Astrocyte (in vitro differentiated cells and primary cell): ENCODE measurements around the gene FAN1. TPM values are rescaled to one million over a fixed set of nuclear protein-coding genes. Genes with fewer than 3 reads are reported as not detected.

Experiments used
- DNase-seq: peaks from one replicate; pipeline ENCODE4 v3.0.0-alpha.2; 2010; ENCODE audit warnings: low read depth
- FAIRE-seq: peaks from 2 replicates; lab custom pipeline; 2011; peaks lifted over from hg19 to GRCh38; lab: Jason Lieb, UNC
- H2AFZ ChIP-seq: 2 replicates; pipeline ENCODE4 v1.6.0; 2012; ENCODE audit warnings: low read depth, low read length, inconsistent platforms
- H3K27ac ChIP-seq: 2 replicates; pipeline ENCODE4 v1.5.1; 2011; ENCODE audit warnings: low read depth, low read length, inconsistent platforms
- H3K27me3 ChIP-seq: 2 replicates; pipeline ENCODE4 v1.6.0; 2011; ENCODE audit warnings: low read length, inconsistent platforms; ENCODE audit not compliant: insufficient read depth
- H3K36me3 ChIP-seq: 2 replicates; pipeline ENCODE4 v1.5.1; 2011; ENCODE audit warnings: low read length, inconsistent platforms; ENCODE audit not compliant: insufficient read depth
- H3K4me1 ChIP-seq: 2 replicates; pipeline ENCODE4 v1.5.1; 2011; ENCODE audit warnings: low read length, inconsistent platforms; ENCODE audit not compliant: insufficient read depth
- H3K4me2 ChIP-seq: 2 replicates; pipeline ENCODE4 v1.6.0; 2012; ENCODE audit warnings: low read length, inconsistent platforms
- H3K4me3 ChIP-seq: 2 replicates; pipeline ENCODE4 v1.5.1; 2011; ENCODE audit warnings: low read depth, mild to moderate bottlenecking, low read length, inconsistent platforms; ENCODE audit not compliant: insufficient read depth
- H3K79me2 ChIP-seq: 2 replicates; pipeline ENCODE4 v1.6.0; 2012; ENCODE audit warnings: mild to moderate bottlenecking, low read length, inconsistent platforms; ENCODE audit not compliant: insufficient read depth
- H3K9ac ChIP-seq: 2 replicates; pipeline ENCODE4 v1.6.0; 2012; ENCODE audit warnings: mild to moderate bottlenecking, low read length, inconsistent platforms
- H3K9me3 ChIP-seq: 2 replicates; pipeline ENCODE4 v1.5.1; 2012; ENCODE audit warnings: low read depth, mild to moderate bottlenecking, low read length, inconsistent platforms; ENCODE audit not compliant: insufficient read depth
- H4K20me1 ChIP-seq: 2 replicates; pipeline ENCODE4 v1.6.0; 2012; ENCODE audit warnings: low read length, inconsistent platforms; ENCODE audit not compliant: insufficient read depth
- H3K27ac Mint-ChIP-seq: one replicate; pipeline ENCODE4 v1.8.0; 2021; ENCODE audit warnings: mild to moderate bottlenecking, mixed read lengths; ENCODE audit not compliant: unreplicated experiment
- H3K27me3 Mint-ChIP-seq: one replicate; pipeline ENCODE4 v1.8.0; 2021; ENCODE audit warnings: low read depth, mixed read lengths; ENCODE audit not compliant: unreplicated experiment
- H3K36me3 Mint-ChIP-seq: one replicate; pipeline ENCODE4 v1.8.0; 2021; ENCODE audit warnings: low read depth, mixed read lengths; ENCODE audit not compliant: unreplicated experiment
- H3K4me1 Mint-ChIP-seq: one replicate; pipeline ENCODE4 v1.8.0; 2021; ENCODE audit warnings: low read depth, mixed read lengths; ENCODE audit not compliant: unreplicated experiment
- H3K4me3 Mint-ChIP-seq: one replicate; pipeline ENCODE4 v1.8.0; 2021; ENCODE audit warnings: mild to moderate bottlenecking, moderate library complexity, mixed read lengths; ENCODE audit not compliant: unreplicated experiment
- H3K9me3 Mint-ChIP-seq: one replicate; pipeline ENCODE4 v1.8.0; 2021; ENCODE audit warnings: mild to moderate bottlenecking, mixed read lengths; ENCODE audit not compliant: unreplicated experiment
- EZH2 ChIP-seq: IDR thresholded peaks from 2 replicates; pipeline ENCODE4 v1.6.1; 2012; ENCODE audit warnings: mild to moderate bottlenecking, low read length, inconsistent platforms; ENCODE audit not compliant: insufficient read depth
- total RNA-seq: library from RNA; stranded (reverse); gene quantifications from 2 replicates; pipeline ENCODE4 v1.2.1, GENCODE V29; 2021
- TF ChIP-seq, protein P1 (sequence below): IDR thresholded peaks from 2 replicates; pipeline ENCODE4 v1.5.1; 2011; ENCODE audit warnings: low read depth, mild to moderate bottlenecking, inconsistent platforms, low read length, moderate library complexity; ENCODE audit not compliant: insufficient read depth

The FAN1 gene
- total RNA-seq, 1 donor from 2014 or later: 13.6 TPM

DNA sequence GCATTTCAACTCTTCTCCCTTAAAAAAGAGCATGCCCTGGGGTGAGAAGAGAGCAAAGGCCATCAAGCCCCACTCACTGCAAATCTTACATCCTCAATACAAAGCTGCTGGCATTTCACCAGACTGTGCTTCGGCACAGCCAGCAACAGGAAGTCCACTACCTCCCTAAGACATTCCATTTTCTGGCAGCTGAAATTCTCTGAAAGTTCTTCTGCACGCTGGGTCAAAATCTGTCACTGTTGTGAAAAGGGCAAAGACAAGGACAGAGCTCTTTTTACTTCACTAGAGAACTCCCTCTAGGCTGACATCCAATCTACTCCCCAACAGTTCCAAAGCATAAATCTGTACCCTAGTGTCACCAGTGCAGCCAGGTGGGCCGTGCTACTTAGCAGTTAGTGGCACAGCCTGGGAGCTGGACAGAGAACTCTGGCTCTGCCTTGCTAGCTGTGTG lies 81.4 kb downstream of the FAN1 start:
- Mint-ChIP-seq H3K27me3 (no peaks in the 10 kb centered on the region), H3K27ac (no peak overlapping the region), H3K9me3 (no peaks in the 10 kb centered on the region), H3K36me3 (peaks cover 5% of the 10 kb centered on the region), H3K4me1 (peaks cover 15% of the 10 kb centered on the region), H3K4me3 (no peak overlapping the region)
- no peak overlapping the region for H3K27ac ChIP-seq
- no peak for FAIRE-seq
- peaks cover 13% of the 10 kb centered on the region for H3K4me1 ChIP-seq
- H3K4me3 ChIP-seq: no peak overlapping the region
- peaks cover 11% of the 10 kb centered on the region for H3K36me3 ChIP-seq
- no peaks in the 10 kb centered on the region for H3K27me3 ChIP-seq
- H3K4me2 ChIP-seq: peak overlapping the region; percentile 39
- no peak overlapping the region for H3K9ac ChIP-seq
- peak; percentile 22 for DNase-seq
- H4K20me1 ChIP-seq: peaks cover 52% of the 10 kb centered on the region
- no peak overlapping the region for H2AFZ ChIP-seq
- TF ChIP-seq EZH2: no peak
- TF ChIP-seq, protein P1, sequence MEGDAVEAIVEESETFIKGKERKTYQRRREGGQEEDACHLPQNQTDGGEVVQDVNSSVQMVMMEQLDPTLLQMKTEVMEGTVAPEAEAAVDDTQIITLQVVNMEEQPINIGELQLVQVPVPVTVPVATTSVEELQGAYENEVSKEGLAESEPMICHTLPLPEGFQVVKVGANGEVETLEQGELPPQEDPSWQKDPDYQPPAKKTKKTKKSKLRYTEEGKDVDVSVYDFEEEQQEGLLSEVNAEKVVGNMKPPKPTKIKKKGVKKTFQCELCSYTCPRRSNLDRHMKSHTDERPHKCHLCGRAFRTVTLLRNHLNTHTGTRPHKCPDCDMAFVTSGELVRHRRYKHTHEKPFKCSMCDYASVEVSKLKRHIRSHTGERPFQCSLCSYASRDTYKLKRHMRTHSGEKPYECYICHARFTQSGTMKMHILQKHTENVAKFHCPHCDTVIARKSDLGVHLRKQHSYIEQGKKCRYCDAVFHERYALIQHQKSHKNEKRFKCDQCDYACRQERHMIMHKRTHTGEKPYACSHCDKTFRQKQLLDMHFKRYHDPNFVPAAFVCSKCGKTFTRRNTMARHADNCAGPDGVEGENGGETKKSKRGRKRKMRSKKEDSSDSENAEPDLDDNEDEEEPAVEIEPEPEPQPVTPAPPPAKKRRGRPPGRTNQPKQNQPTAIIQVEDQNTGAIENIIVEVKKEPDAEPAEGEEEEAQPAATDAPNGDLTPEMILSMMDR: no peak
- no peaks in the 10 kb centered on the region for H3K9me3 ChIP-seq
- H3K79me2 ChIP-seq: peaks cover 57% of the 10 kb centered on the region

DNA sequence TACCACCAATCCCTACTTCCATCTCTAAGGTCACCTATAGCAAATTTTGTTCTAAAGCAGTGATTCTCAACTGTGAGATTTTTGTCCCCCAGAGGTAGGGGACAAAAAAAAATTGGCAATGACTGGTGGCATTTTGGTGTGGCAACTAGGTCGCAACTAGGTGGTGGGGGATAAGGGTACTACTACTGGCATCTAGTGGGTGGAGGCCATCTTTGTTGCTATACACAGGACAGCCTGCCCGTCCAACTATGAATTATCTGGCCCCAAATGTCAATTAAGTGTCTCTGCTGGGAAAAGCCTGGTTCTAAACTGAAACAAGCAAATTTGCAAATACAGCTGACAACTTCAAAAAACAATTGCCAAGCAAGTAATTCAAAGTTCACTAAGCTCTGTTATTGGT lies 86.3 kb downstream of the FAN1 start:
- Histone ChIP-seq H3K9me3 (no peaks in the 10 kb centered on the region), H3K9ac (peak overlapping the region; percentile 95), H3K4me1 (peaks cover 13% of the 10 kb centered on the region), H3K79me2 (peaks cover 38% of the 10 kb centered on the region), H3K27me3 (no peaks in the 10 kb centered on the region), H2AFZ (no peak overlapping the region), H3K4me2 (peak overlapping the region; percentile 92), H4K20me1 (peaks cover 22% of the 10 kb centered on the region), H3K4me3 (peak overlapping the region; percentile 88), H3K36me3 (peaks cover 3% of the 10 kb centered on the region), H3K27ac (peak overlapping the region; percentile 28)
- H3K4me1 Mint-ChIP-seq: peaks cover 10% of the 10 kb centered on the region
- no peaks in the 10 kb centered on the region for H3K9me3 Mint-ChIP-seq
- H3K36me3 Mint-ChIP-seq: peaks cover 2% of the 10 kb centered on the region
- TF ChIP-seq EZH2: no peak
- TF ChIP-seq, protein P1: no peak
- H3K27me3 Mint-ChIP-seq: no peaks in the 10 kb centered on the region
- H3K27ac Mint-ChIP-seq: no peak overlapping the region
- DNase-seq (no peak), FAIRE-seq (no peak)
- peak overlapping the region; percentile 95 for H3K4me3 Mint-ChIP-seq

DNA sequence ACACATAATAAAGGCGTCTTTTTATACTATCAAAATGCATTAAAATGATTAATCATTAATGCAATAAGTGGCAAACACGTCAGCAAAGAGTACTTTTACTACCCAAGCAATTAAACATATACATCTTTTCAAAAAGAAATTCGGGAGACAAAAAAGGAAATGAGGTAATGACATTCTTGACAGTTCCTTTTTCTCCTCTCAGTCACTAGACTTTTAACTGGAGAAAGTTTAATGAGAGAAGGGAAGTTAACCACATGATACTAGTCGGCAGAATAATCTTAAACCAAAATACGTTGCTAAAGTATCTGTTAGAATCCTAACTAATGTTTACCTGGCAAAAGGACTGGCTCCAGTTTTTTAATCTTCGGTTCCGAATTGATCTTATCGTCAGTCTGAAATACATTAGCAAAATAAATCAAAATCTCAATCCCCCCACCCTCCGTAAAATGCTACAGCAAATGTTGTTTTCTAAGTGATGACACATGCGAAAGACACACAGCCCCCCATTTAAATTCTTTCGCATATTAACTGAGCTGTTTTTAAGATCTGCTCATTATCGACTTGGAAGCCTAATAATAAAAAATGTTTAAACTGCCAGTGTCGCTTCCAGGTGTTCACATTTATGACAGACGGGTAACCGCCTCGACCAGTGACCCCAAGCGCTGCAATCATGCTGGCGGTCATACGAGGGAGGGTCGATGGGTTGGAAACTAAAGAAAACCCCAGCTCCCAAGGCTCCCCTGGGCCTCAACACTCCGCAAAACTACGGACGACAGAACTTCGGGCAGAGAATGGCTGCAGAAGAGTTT lies 86.9 kb downstream of the FAN1 start:
- peaks cover 35% of the 10 kb centered on the region for H3K79me2 ChIP-seq
- peak overlapping the region; percentile 95 for H3K9ac ChIP-seq
- peaks cover 9% of the 10 kb centered on the region for H3K4me1 ChIP-seq
- no peaks in the 10 kb centered on the region for H3K27me3 ChIP-seq
- peak overlapping the region; percentile 94 for H2AFZ ChIP-seq
- Mint-ChIP-seq H3K4me3 (peak overlapping the region; percentile 95), H3K27me3 (no peaks in the 10 kb centered on the region), H3K36me3 (peaks cover 2% of the 10 kb centered on the region), H3K27ac (peak overlapping the region; percentile 88), H3K9me3 (no peaks in the 10 kb centered on the region), H3K4me1 (peaks cover 7% of the 10 kb centered on the region)
- DNase-seq (peak; percentile 31), FAIRE-seq (peak; percentile 56)
- H4K20me1 ChIP-seq: peaks cover 15% of the 10 kb centered on the region
- H3K27ac ChIP-seq: peak overlapping the region; percentile 89
- H3K4me2 ChIP-seq: peak overlapping the region; percentile 92
- TF ChIP-seq, protein P1: no peak
- TF ChIP-seq EZH2: no peak
- peaks cover 3% of the 10 kb centered on the region for H3K36me3 ChIP-seq
- peak overlapping the region; percentile 88 for H3K4me3 ChIP-seq
- H3K9me3 ChIP-seq: no peaks in the 10 kb centered on the region
